Measurements from ENCODE around the gene PLEKHG4.

PLEKHG4 gene

GRCh38 chr16:67245186-67245585, 34.1 kb upstream of the PLEKHG4 start:
- no peak for DNase-seq

GRCh38 chr16:67245674-67246080, 33.7 kb upstream of the PLEKHG4 start:
- DNase-seq = no peak

GRCh38 chr16:67246081-67246755, 33.1 kb upstream of the PLEKHG4 start:
- peak; percentile 80 for DNase-seq

- peak; percentile 85 for DNase-seq
These were observed 32.6 kb upstream of the PLEKHG4 start for GRCh38 chr16:67246756-67247191.

- DNase-seq = peak; percentile 94
These were observed 31.9 kb upstream of the PLEKHG4 start, which contains the start of gene FHOD1 for GRCh38 chr16:67247192-67248072. TSS of gene FHOD1 (minus strand) at chr16:67247481. CDS start at chr16:67247410, 71 bp downstream.

- DNase-seq = no peak
These were observed 31.3 kb upstream of the PLEKHG4 start for GRCh38 chr16:67248073-67248400.

GRCh38 chr16:67248401-67249177, 30.7 kb upstream of the PLEKHG4 start, which contains the start of gene SLC9A5:
TSS of gene SLC9A5 (plus strand) at chr16:67248979. CDS start at chr16:67249015, 36 bp downstream.
- peak; percentile 57 for DNase-seq

GRCh38 chr16:67249178-67250044, 29.9 kb upstream of the PLEKHG4 start:
- peak; percentile 10 for DNase-seq

- no peak for DNase-seq
These were observed 29.3 kb upstream of the PLEKHG4 start for GRCh38 chr16:67250045-67250327.

- DNase-seq = no peak
These were observed 26.5 kb upstream of the PLEKHG4 start for GRCh38 chr16:67252609-67253497.

- DNase-seq = no peak
These were observed 24.4 kb upstream of the PLEKHG4 start for GRCh38 chr16:67254801-67255552.

GRCh38 chr16:67255553-67256221, 23.6 kb upstream of the PLEKHG4 start:
- no peak for DNase-seq

- no peak for DNase-seq
These were observed 22.6 kb upstream of the PLEKHG4 start for GRCh38 chr16:67256701-67257230.

GRCh38 chr16:67257486-67258160, 21.7 kb upstream of the PLEKHG4 start:
- no peak for DNase-seq

GRCh38 chr16:67258161-67258835, 21.0 kb upstream of the PLEKHG4 start:
- DNase-seq = no peak

- no peak for DNase-seq
These were observed 19.6 kb upstream of the PLEKHG4 start for GRCh38 chr16:67259705-67260104.

- DNase-seq = peak; percentile 51
These were observed 18.8 kb upstream of the PLEKHG4 start for GRCh38 chr16:67260426-67261063.

- DNase-seq = no peak
These were observed 16.1 kb upstream of the PLEKHG4 start for GRCh38 chr16:67263201-67263600.

Data from NCI-H69 (cell line).